ENCODE measurements around the gene SEPTIN8.
A peak's percentile ranks its signal among the peaks of the same experiment; 100 is the strongest.

SEPTIN8 gene

DNA sequence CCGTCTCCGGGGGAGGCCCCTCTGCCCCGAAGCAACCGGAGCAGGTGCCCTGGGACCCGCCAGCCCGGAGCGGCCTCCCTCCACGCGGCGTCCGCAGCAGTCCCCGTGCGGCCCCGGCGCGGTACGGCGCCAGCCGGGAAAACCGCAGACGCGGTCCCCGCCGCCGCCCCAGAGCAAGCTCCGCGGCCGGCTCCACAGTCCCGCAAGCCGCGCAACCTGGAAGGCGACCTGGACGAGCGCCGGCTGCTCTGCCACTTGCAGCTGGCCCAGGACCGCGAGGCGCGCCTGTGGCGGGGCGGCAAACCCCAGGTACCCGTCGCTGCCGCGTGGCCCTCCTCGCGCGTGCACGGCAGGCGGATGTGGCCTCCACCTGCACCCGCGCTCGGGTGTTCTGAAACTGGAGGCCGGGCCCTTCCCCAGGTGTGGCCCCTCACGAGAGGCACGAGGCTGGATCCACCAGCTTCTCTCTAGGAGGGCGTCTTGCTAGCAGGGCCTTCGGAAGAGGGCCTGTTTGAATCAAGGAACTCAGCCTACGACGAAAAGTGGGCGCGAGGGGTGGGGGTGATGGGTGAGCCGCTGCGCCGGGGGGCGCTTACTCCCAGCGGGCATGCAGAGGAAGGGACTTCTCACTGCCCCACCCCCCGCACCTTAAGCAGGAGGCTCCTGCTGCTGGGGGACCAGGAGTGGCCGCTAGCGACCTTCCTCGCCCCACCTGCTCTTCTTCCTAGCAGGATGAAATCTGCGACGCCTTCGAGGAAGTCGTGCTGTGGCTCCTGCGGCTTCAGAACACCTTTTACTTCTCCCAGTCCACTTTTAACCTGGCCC is 29.2 kb downstream of the SEPTIN8 start:
- peaks cover 6% of the 10 kb centered on the region for H3K27me3 ChIP-seq (ENCODE audit: control insufficient read depth, insufficient read depth, low read length)
- H3K4me1 ChIP-seq (ENCODE audit: control insufficient read depth, insufficient read depth, low read length), result no peaks in the 10 kb centered on the region
- peak overlapping the region; percentile 55 for H3K4me3 ChIP-seq (ENCODE audit: low read length)
- no peak overlapping the region for H3K9ac ChIP-seq (ENCODE audit: low read length)
- H3K27ac ChIP-seq (ENCODE audit: low read depth, low read length), result no peak overlapping the region
- H3K36me3 ChIP-seq (ENCODE audit: control insufficient read depth, insufficient read depth, low read length), result no peaks in the 10 kb centered on the region

DNA sequence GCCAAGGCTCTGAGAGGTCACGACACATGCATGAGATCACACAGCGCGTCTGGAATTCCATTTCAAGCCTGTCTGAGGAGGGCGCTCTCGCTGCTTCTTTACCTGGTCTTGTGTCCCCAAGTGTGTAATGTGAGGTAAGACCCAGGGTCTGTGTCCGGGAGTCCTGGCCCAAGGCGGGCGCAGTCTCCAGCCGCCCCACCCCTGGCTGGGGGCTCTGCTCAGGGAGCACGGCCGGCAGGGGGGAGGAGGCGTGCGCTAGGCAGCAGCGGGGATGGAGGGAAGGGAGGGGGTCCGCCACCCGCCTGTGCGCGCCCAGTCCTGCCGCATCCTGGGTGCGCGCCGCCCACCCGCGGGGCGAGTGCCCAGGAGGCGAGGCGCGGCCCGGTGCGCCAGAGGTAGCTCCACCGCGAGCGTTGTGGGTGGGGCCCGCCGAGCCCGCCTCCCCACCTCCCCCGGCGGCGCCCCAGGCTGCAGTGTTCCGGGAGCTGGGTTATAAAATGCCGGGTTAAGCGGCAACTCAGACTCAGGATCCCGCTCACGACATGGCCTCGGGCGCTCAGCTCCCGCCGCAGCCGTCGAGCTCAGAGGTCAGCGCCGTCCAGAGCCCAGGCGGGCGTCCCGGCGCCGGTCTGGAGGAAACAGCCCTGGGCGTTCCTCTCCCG is 30.0 kb downstream of the SEPTIN8 start, which contains the start of gene CCNI2:
Gene CCNI2, plus strand, starts transcription at position 473 of the 662 bp plus-strand sequence. Its CDS starts 70 bp downstream, at position 543.
- H3K4me3 ChIP-seq (ENCODE audit: low read length), result peak within 1 kb of the TSS; percentile 55
- peaks cover 6% of the 10 kb centered on the region for H3K27me3 ChIP-seq (ENCODE audit: control insufficient read depth, insufficient read depth, low read length)
- H3K36me3 ChIP-seq (ENCODE audit: control insufficient read depth, insufficient read depth, low read length), result no peaks in the 10 kb centered on the region
- H3K9ac ChIP-seq (ENCODE audit: low read length), result no peak within 1 kb of the TSS
- no peak within 1 kb of the TSS for H3K27ac ChIP-seq (ENCODE audit: low read depth, low read length)
- H3K4me1 ChIP-seq (ENCODE audit: control insufficient read depth, insufficient read depth, low read length), result no peaks in the 10 kb centered on the region

DNA sequence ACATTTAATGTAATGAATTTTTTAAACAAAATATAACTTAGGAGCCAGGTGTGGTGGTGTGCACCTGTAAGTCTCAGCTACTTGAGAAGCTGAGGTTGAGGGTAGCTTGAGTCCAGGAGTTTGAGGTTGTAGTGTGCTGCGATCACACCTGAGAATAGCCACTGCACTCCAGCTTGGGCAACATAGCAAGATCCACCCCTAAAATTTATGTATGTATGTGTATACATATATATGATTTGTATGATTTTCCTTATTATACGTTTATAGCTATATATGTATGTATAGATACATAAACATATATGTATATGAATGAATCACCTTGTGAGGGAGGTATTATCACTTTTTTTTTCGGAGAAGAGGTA is 30.5 kb downstream of the SEPTIN8 start:
- peak overlapping the region; percentile 55 for H3K4me3 ChIP-seq (ENCODE audit: low read length)

DNA sequence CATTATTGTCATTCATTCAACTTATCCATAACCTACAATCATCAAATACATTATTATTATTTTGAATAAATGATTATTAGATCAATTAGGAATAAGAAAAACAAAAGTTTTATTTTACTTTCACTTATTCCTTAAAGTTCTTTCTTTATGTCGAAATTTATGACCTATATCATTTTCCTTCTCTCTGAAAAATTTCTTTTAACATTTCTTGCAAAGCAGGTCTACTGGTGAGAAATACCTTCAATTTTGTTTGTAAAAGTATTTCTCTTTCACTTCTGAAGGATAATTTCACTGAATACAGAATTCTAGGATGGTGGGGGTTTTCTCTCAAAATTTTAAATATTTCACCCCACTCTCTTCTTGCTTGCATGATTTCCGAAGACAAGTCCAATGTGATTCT is 32.4 kb downstream of the SEPTIN8 start:
- H3K9ac ChIP-seq (ENCODE audit: low read length), result no peak overlapping the region
- peaks cover 6% of the 10 kb centered on the region for H3K27me3 ChIP-seq (ENCODE audit: control insufficient read depth, insufficient read depth, low read length)
- H3K4me3 ChIP-seq (ENCODE audit: low read length), result no peak overlapping the region
- H3K4me1 ChIP-seq (ENCODE audit: control insufficient read depth, insufficient read depth, low read length), result no peaks in the 10 kb centered on the region
- H3K36me3 ChIP-seq (ENCODE audit: control insufficient read depth, insufficient read depth, low read length), result no peaks in the 10 kb centered on the region
- no peak overlapping the region for H3K27ac ChIP-seq (ENCODE audit: low read depth, low read length)

More for the DNA sequence above, 30.5 kb downstream of the SEPTIN8 start:
- no peak overlapping the region for H3K27ac ChIP-seq (ENCODE audit: low read depth, low read length)
- no peaks in the 10 kb centered on the region for H3K4me1 ChIP-seq (ENCODE audit: control insufficient read depth, insufficient read depth, low read length)
- H3K9ac ChIP-seq (ENCODE audit: low read length), result no peak overlapping the region
- peaks cover 6% of the 10 kb centered on the region for H3K27me3 ChIP-seq (ENCODE audit: control insufficient read depth, insufficient read depth, low read length)
- no peaks in the 10 kb centered on the region for H3K36me3 ChIP-seq (ENCODE audit: control insufficient read depth, insufficient read depth, low read length)

DNA sequence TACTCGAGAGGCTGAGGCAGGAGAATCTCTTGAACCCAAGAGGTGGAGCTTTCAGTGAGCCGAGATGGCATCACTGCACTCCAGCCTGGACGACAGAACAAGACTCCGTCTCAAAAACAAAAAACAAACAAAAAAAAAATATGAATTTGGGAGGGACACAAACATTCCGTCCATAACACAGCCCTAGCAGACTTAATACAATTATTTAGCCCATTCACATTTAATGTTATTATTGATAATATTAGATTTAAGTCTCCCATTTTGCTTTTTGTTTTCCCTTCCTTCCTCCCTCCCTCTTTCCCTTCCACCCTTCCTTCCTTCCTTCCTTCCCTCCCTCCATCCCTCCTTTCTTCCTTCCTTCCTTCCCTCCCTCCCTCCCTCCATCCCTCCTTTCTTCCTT is 34.4 kb downstream of the SEPTIN8 start:
- no peak overlapping the region for H3K27ac ChIP-seq (ENCODE audit: low read depth, low read length)
- peaks cover 6% of the 10 kb centered on the region for H3K27me3 ChIP-seq (ENCODE audit: control insufficient read depth, insufficient read depth, low read length)
- no peak overlapping the region for H3K4me3 ChIP-seq (ENCODE audit: low read length)
- H3K4me1 ChIP-seq (ENCODE audit: control insufficient read depth, insufficient read depth, low read length), result no peaks in the 10 kb centered on the region
- no peaks in the 10 kb centered on the region for H3K36me3 ChIP-seq (ENCODE audit: control insufficient read depth, insufficient read depth, low read length)
- no peak overlapping the region for H3K9ac ChIP-seq (ENCODE audit: low read length)

DNA sequence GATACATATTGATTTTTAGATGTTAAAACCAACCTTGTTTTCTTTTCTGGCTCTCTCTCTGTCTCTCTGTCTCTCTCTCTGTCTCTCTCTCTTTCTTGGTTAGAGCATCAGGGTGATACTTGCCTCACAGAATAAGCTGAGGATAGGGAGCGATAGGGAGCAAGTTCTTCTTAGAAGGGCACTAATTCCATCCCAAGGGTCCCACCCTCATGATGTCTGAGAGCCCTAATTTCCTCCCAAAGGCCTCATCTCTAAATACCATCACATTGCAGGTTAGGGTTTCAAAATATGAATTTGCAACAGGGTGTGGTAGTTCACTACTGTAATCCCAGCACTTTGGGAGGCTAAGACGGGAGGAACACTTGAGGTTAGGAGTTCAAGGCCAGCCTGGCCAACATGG is 34.9 kb downstream of the SEPTIN8 start:
- Histone ChIP-seq H3K36me3 (ENCODE audit: control insufficient read depth, insufficient read depth, low read length) (no peaks in the 10 kb centered on the region), H3K9ac (ENCODE audit: low read length) (no peak overlapping the region), H3K27me3 (ENCODE audit: control insufficient read depth, insufficient read depth, low read length) (peaks cover 6% of the 10 kb centered on the region), H3K27ac (ENCODE audit: low read depth, low read length) (no peak overlapping the region), H3K4me3 (ENCODE audit: low read length) (no peak overlapping the region), H3K4me1 (ENCODE audit: control insufficient read depth, insufficient read depth, low read length) (no peaks in the 10 kb centered on the region)

DNA sequence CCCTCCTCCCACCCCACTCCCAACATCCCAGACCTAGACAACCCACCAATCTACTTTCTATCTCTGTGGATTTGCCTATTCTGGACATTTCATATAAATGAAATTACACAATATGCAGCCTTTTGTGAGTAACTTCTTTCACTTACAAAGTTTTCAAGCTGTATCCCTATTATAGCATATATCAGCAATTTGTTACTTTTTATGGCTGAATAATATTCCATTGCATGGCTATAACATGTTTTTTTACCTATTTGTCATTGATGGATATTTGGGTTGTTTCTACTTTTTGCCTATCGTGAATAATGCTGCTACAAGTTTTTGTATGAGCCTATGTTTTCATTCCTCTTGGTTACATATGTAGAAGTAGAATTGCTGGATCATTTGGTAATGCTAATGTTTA is 37.8 kb downstream of the SEPTIN8 start:
- H3K36me3 ChIP-seq (ENCODE audit: control insufficient read depth, insufficient read depth, low read length), result no peaks in the 10 kb centered on the region
- H3K4me3 ChIP-seq (ENCODE audit: low read length), result no peak overlapping the region
- H3K9ac ChIP-seq (ENCODE audit: low read length), result no peak overlapping the region
- H3K27me3 ChIP-seq (ENCODE audit: control insufficient read depth, insufficient read depth, low read length), result peaks cover 3% of the 10 kb centered on the region
- no peak overlapping the region for H3K27ac ChIP-seq (ENCODE audit: low read depth, low read length)
- H3K4me1 ChIP-seq (ENCODE audit: control insufficient read depth, insufficient read depth, low read length), result peaks cover 5% of the 10 kb centered on the region

- Histone ChIP-seq H3K36me3 (ENCODE audit: control insufficient read depth, insufficient read depth, low read length) (no peaks in the 10 kb centered on the region), H3K9ac (ENCODE audit: low read length) (no peak overlapping the region), H3K4me1 (ENCODE audit: control insufficient read depth, insufficient read depth, low read length) (peaks cover 5% of the 10 kb centered on the region), H3K27ac (ENCODE audit: low read depth, low read length) (no peak overlapping the region), H3K4me3 (ENCODE audit: low read length) (peak overlapping the region; percentile 88), H3K27me3 (ENCODE audit: control insufficient read depth, insufficient read depth, low read length) (peaks cover 2% of the 10 kb centered on the region)
Measured at GRCh38 chr5:132737982-132738681, 38.9 kb downstream of the SEPTIN8 start.

DNA sequence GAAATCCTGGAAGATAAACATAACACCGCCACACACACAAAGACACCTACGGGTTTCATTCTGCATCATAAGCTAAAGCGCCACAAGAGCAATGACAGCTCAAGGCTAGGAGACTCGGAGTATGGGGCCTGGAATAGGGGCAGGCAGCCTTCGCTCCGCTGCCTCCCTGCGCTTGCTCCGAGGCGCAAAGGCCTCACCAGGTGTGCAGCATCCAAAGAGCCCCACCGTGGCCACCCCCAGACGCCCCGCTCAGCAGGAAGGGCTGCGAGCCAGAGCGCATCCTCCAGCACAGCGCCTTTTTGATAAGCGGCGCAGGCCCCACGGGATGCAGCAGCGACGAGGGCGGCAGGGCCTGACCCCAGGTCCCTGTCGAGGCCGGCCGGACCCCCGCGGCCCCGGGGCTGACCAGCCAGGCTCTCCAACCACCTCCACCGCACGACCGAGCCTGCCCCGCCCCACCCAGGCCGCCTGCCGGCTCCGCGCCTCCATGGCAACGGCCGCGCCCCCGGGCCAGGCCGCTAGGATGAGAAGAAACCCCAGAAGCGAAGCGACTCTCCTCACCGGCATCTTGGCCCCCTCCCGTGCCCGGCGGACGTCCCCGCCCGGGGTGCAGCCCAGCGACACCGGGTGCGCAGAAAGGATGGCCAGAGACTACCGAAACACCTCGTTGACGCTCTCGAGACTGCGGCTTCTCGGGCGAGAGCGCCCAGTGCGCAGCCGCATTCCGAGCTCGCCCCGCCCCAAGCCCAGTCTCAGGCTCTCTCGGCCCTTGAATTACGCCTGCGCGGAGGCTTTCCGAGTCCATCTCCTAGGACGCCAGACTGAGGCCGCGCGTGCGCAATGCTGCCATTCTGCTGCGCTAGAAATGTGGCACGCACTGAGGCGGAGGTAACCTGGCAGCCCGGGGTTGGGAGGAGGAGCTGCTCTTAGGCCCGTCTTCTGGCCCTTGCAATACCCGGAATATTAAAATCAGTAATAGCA is 39.9 kb downstream of the SEPTIN8 start, which contains the start of gene KIF3A:
Gene KIF3A, minus strand, starts transcription at position 694 of the 981 bp plus-strand sequence. Its CDS starts 127 bp downstream, at position 567.
- Histone ChIP-seq H3K36me3 (ENCODE audit: control insufficient read depth, insufficient read depth, low read length) (no peaks in the 10 kb centered on the region), H3K4me1 (ENCODE audit: control insufficient read depth, insufficient read depth, low read length) (peaks cover 5% of the 10 kb centered on the region), H3K27me3 (ENCODE audit: control insufficient read depth, insufficient read depth, low read length) (no peaks in the 10 kb centered on the region), H3K27ac (ENCODE audit: low read depth, low read length) (peak within 1 kb of the TSS; percentile 51), H3K4me3 (ENCODE audit: low read length) (peak within 1 kb of the TSS; percentile 88), H3K9ac (ENCODE audit: low read length) (peak within 1 kb of the TSS; percentile 52)

DNA sequence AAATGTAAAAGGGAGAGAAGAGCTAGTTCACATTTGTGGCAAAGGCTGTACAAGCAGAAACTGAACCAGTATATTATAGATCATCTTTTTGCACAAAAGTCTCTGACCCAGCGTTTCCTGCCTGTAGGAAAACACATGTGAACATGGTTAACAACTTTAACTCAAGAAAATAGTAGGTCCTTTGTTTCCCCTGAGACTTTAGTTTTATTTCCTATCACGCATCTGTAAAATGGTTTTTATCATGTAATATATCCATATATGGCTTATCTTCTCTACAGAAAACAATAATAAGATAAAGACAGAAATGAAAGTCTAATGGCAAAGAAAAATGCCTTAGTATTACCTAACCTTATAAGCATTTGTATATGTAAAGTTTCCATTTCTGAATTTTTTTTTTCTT is 42.4 kb downstream of the SEPTIN8 start:
- Histone ChIP-seq H3K9ac (ENCODE audit: low read length) (no peak overlapping the region), H3K4me3 (ENCODE audit: low read length) (no peak overlapping the region), H3K4me1 (ENCODE audit: control insufficient read depth, insufficient read depth, low read length) (peaks cover 5% of the 10 kb centered on the region), H3K36me3 (ENCODE audit: control insufficient read depth, insufficient read depth, low read length) (no peaks in the 10 kb centered on the region), H3K27me3 (ENCODE audit: control insufficient read depth, insufficient read depth, low read length) (no peaks in the 10 kb centered on the region), H3K27ac (ENCODE audit: low read depth, low read length) (no peak overlapping the region)

DNA sequence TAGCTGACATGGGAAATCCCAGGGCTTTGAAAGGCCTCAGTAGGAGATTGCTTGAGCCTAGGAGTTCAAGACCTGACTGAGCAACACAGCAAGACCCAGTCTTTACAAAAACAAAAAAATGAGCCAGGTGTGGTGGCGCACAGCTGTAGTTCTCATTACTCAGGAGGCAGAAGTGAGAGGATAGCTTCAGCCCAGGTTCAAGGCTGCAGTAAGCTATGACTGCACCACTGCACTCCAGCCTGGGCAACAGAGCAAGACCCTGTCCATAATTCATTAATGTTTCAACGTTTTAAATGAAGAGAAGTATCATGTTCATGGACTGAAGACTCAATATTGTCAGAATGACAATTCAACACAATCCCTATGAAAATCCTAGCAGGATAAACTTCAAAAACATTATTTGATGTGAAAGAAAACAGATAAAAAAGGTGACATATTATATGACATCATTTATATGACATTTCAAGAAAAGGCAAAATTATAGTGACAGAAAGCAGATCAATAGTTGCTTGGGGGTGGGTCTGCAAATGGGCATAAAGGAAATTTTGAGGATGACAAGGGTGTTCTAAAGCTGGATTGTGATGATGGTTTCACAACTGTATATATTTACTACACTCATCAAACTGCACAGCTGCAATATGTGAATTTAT is 43.4 kb downstream of the SEPTIN8 start:
- Histone ChIP-seq H3K9ac (ENCODE audit: low read length) (no peak overlapping the region), H3K27ac (ENCODE audit: low read depth, low read length) (no peak overlapping the region), H3K4me1 (ENCODE audit: control insufficient read depth, insufficient read depth, low read length) (peaks cover 5% of the 10 kb centered on the region), H3K4me3 (ENCODE audit: low read length) (no peak overlapping the region), H3K27me3 (ENCODE audit: control insufficient read depth, insufficient read depth, low read length) (no peaks in the 10 kb centered on the region), H3K36me3 (ENCODE audit: control insufficient read depth, insufficient read depth, low read length) (no peaks in the 10 kb centered on the region)
